Kidney epithelial cell (primary cell): ENCODE results near the gene LRRC3. TPM values are rescaled to one million over a fixed set of nuclear protein-coding genes. Genes with fewer than 3 reads are reported as not detected.

Experiments
- DNase-seq: peaks from one replicate; pipeline ENCODE4 v3.0.0-alpha.2; 2010; ENCODE audit warnings: low read depth
- H3K27me3 ChIP-seq: 2 replicates; pipeline ENCODE4 v1.6.0; 2011; ENCODE audit warnings: low read length; ENCODE audit not compliant: control insufficient read depth, insufficient read depth
- H3K36me3 ChIP-seq: 2 replicates; pipeline ENCODE4 v1.5.1; 2011; ENCODE audit warnings: low read length; ENCODE audit not compliant: control insufficient read depth, insufficient read depth
- H3K4me3 ChIP-seq: 2 replicates; pipeline ENCODE4 v1.5.1; 2011; ENCODE audit warnings: low read depth, mild to moderate bottlenecking, control low read depth, low read length
- total RNA-seq: library from RNA; depleted of rRNA; stranded (reverse); fragments of >200 nt; gene quantifications from 2 replicates; pipeline ENCODE4 v1.2.3, GENCODE V29; 2015
- TF ChIP-seq, protein P1 (sequence below): IDR thresholded peaks from 2 replicates; pipeline ENCODE4 v1.5.1; 2011; ENCODE audit warnings: mild to moderate bottlenecking, moderate library complexity, low read length, control low read depth, inconsistent platforms; ENCODE audit not compliant: insufficient read depth, poor library complexity, severe bottlenecking

The LRRC3 gene
- total RNA-seq, 1 donor from 2014 or later: 3.4 TPM

DNA sequence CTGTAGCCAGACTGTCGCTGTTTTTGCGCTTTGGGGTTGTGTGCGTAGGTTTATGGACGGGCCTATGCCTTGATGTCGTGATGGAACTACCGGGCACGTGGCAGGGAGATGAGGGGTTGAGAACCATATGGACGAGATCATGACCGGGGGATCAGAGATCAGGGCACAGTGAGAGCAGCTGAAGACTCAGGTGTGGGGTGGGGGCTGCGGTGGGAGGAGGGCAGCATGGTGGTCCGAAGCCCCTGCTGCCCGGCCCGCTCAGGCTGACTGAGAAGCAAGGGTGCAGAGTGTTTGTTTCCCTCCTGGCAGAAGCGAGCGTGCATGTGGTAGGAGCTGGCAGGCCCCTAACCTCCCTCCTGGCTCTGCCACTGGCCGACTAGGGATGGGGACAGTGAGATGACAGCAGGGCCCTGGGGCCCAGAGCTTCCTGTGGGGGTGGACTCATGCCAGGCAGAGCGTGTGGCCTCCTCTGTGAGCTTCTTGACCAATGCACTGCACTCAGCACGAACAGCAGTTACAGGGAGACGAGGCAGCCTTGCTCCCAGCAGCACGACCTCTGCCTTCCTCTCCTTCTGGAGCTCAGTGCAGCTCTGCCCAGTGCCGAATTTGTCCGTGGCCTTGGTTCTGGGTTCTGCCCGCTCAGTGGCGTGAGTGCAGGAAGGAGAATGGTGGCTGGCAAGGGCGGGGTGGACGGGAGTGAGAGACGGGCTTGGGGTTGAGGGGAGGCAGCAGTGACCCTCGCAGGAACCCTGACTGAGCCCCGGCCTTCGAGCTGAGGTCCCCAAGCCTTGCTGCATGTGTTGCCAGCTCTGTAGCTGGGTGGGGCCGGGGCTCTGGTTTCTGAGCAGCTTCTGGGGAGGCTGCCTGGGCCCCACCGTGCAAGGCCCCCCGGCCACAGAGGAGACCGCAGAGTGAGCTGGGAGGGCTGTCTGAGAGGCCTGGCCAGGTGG lies 22.2 kb upstream of the LRRC3 start:
- DNase-seq: no peak
- no peaks in the 10 kb centered on the region for H3K36me3 ChIP-seq
- no peaks in the 10 kb centered on the region for H3K27me3 ChIP-seq
- TF ChIP-seq, protein P1, sequence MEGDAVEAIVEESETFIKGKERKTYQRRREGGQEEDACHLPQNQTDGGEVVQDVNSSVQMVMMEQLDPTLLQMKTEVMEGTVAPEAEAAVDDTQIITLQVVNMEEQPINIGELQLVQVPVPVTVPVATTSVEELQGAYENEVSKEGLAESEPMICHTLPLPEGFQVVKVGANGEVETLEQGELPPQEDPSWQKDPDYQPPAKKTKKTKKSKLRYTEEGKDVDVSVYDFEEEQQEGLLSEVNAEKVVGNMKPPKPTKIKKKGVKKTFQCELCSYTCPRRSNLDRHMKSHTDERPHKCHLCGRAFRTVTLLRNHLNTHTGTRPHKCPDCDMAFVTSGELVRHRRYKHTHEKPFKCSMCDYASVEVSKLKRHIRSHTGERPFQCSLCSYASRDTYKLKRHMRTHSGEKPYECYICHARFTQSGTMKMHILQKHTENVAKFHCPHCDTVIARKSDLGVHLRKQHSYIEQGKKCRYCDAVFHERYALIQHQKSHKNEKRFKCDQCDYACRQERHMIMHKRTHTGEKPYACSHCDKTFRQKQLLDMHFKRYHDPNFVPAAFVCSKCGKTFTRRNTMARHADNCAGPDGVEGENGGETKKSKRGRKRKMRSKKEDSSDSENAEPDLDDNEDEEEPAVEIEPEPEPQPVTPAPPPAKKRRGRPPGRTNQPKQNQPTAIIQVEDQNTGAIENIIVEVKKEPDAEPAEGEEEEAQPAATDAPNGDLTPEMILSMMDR: no peak
- no peak overlapping the region for H3K4me3 ChIP-seq

DNA sequence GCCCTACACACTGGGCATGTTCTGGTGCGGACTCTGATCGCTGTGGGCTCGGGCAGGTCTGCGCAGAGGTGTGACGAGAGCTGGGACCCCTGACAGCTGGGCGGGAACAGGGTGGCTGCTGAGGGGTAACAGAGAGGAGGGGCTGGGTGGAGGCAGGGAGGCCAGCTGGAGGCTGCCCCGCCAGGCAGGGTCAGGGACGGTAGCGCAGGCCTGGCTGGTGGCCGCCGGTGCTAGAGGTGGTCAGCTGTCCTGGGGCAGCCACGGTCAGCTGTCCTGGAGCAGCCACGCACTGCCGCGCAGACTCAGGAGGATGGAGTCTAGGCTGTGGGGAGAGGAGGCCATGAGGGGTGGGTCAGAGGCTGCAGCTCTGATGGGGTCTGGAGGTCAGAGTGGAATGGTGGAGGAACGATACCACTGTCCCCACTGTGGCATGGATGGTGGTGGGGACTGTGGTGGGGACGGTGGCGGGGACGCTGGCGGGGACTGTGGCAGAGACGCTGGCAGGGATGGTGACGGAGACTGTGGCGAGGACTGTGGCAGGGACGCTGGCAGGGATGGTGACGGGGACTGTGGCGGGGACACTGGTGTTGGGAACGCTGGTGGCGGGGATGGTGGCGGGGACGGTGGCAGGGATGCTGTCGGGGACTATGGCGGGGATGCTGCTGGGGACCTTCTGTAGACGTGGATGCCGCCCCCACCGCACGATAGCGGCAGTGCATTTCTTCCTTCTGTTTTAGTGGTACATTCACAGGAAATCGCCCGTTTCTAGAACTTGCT lies 21.3 kb upstream of the LRRC3 start:
- Histone ChIP-seq H3K36me3 (no peaks in the 10 kb centered on the region), H3K4me3 (no peak overlapping the region), H3K27me3 (no peaks in the 10 kb centered on the region)
- TF ChIP-seq, protein P1: no peak
- DNase-seq: no peak

DNA sequence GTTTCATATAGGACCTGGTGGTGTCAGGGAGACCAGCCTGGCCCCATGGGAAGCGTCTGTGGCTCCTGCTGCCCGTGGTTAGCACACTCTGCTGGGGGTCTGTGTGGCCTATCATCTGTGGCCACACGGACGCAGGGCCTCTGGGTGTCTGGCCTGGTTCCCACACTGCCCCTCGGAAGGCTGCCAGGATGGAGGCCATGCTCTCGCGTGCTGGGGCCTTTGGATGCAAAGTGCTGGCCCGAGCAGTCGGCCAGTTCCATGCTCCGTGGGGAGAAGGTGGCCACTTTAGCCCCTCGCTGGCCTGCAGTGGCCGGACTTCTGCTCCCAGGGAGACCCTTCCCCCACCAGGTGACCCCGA lies 20.8 kb upstream of the LRRC3 start:
- Histone ChIP-seq H3K36me3 (no peaks in the 10 kb centered on the region), H3K27me3 (no peaks in the 10 kb centered on the region), H3K4me3 (no peak overlapping the region)
- DNase-seq: no peak
- TF ChIP-seq, protein P1: no peak

DNA sequence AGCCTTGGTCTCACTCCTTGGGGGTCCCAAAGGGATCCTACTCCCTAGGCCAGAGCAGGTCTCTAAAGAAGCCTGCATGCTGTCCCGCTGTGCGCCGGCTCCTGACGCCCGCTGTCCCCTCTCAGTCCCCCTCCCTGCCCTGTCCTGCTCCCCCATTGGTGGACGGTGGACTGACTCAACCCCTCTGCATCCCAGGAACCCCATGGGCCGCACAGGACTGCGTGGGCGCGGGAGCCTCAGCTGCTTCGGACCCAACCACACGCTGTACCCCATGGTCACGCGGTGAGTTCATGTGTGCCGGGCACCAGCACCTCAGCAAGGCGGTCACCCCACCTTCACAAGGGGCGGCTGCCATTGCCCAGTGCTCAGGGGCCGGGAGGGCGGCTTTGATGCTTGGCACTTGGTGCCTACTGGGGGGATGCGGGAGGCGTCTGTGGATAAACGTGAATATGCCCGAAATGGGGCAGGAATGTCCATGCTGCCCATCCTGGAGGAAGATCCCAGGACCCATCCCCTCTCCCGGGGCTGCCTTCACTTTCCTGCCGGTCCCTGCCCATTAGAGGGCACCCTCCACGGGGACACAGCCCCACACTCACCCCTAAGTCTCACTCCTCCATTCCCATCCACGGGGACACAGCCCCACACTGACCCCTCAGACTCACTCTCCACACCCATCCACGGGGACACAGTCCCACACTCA lies 20.2 kb upstream of the LRRC3 start:
- TF ChIP-seq, protein P1: no peak

DNA sequence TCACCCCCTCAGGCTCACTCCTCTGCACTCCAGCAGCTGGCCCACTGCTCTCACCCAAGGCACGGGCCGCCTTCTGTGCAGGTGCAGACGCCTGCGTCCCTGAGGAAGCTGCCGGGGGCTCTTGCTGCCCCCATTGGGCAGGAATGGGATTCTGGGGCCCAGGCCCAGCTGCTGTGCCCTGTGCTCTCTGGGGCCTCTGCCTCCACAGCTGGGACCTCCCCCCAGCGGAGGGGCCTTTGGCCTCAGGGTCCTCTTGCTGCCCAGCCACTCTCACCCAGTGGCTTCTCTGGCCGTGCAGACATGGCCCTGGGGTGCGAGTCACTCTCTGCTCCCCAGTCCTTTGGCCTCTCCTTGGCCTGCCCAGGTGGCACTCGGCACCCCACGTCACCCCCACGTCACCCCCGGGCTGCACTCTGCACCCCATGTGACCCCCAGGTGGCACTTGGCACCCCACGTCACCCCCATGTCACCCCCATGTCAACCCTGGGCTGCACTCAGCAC lies 19.1 kb upstream of the LRRC3 start:
- H3K4me3 ChIP-seq: no peak overlapping the region
- TF ChIP-seq, protein P1: no peak
- DNase-seq: no peak
- no peaks in the 10 kb centered on the region for H3K27me3 ChIP-seq
- H3K36me3 ChIP-seq: no peaks in the 10 kb centered on the region

More for the DNA sequence above, 20.2 kb upstream of the LRRC3 start:
- no peaks in the 10 kb centered on the region for H3K27me3 ChIP-seq
- DNase-seq: no peak
- no peaks in the 10 kb centered on the region for H3K36me3 ChIP-seq
- H3K4me3 ChIP-seq: no peak overlapping the region
